Measurements from ENCODE around the gene ARHGAP24.

ARHGAP24 gene

DNA sequence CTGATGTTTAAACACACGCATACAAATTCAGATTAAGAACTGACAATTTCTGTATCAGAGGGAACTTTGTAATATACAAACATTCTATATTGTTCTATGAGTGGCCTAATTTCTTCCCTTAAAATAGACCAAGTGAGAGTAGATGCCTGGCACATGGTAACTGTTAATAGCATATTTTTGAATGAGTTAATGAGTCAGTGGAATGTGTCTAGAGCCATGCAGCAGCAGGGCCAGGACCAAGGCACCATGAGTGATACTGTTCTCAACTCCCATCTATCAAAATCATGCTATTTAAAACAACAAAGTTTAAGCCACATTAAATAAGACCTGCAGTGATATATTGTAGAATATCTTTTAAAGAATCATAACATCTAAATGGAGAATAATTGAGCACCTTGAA is 98.3 kb downstream of the ARHGAP24 start:
- DNase-seq (ENCODE audit: insufficient read length, low spot score), result no peak
- no peak for FAIRE-seq

DNA sequence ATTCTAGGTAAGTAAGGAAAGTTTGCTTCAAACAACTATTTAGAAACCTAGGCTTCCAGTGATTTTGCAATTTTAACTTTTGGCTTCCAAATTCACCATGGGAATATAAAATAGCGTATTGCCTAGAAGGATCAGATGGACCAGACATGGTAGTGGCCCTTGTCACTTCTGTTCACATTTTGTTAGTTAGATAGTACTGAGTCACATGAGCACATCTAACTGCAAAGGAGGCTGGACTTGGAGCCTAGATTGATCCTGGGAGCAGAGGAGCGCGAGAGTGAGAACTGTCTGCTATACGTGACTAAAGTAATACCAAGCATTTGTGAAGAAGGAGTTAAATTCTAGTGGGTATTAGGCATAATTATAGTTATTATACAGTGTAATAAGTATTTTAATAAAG is 102.4 kb downstream of the ARHGAP24 start:
- DNase-seq (ENCODE audit: insufficient read length, low spot score) (no peak), FAIRE-seq (no peak)

DNA sequence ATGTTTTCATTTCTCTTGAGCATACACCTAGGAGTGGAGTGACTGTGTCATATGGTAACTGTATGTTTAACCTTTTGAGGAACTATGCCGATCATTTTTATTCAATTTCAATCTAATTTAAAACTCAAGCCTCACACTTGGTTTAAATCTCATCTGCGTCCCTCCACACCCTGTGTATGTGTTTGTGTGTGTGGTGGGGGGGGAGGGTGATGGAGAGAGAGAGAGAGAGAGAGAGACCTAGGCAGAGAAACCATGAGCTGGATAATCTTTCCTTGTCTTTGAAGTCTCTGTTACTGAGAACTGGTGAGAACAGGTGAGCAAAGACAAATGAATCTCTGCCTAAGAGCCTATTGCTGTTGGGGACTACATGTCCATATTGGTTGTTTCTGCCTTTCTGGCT is 105.0 kb downstream of the ARHGAP24 start:
- DNase-seq (ENCODE audit: insufficient read length, low spot score) (no peak), FAIRE-seq (no peak)

DNA sequence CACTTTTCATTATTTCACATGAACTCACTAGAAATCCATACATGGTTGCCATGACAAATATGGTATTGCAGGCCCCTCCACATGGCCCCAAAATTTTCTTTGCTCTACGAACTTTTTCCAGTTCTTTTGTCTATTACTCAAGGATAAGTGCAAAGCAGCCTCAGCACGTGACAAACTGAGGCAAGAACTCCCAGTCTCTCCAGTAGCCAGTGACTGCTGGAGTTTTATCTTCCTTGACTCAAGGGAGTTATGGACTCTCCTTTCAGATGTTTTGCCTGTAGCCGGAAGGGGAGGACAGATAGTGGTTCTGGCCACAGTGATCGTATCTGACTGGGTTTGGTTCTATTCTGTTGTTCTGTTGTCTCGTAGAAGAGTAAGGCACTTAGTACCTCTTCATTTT is 105.5 kb downstream of the ARHGAP24 start:
- FAIRE-seq (no peak), DNase-seq (ENCODE audit: insufficient read length, low spot score) (no peak)

DNA sequence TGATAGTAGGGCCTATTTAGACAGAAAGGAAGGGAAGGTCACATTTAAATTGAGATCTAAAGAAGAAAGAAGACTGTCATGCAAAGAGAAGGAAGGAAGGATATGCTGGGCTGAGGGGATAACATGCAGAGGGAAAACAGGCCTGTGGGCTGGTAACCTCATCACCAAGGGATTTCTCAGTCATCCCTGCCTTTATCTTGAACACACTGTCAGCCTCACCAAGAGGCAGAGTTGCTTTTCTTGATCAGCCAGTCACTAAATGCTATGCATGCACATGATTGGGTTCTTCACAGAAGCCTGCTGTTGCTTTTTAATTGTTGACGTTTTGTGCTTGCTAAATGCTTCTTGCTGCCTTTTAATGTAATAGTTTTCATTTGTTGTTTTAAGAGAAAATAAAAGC is 113.0 kb downstream of the ARHGAP24 start:
- FAIRE-seq, result no peak
- DNase-seq (ENCODE audit: insufficient read length, low spot score), result no peak

DNA sequence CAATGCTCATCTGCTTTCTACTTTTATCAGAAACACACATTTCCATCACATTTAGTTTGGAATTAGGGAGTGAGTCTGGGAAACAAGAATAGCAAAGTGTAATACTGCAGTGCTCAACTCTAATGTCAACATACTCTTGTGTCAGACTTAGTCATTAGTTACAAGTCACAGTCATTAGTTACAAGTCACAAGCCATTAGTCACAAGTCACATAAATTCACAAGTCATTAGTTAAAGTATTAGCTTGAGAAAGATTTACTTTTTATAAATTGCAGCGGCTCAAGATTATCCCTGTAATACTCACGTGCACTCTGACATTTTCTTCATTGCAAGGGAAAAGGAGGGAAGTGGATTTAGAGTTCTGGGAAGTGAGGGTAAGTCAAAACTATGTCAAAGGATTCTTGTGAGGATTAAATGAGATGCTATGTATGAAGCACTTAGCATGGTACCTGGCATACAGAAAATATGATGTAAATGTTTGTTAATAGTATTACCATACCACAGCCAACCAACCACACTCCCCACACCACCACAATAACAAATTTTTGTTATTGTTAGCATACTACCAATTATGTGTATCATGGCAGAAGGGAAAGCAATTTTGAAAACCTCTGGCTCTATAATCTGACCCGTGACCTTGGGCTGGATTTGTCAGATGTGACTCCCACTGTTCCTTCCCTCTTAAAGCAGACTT is 116.6 kb downstream of the ARHGAP24 start:
- FAIRE-seq, result no peak

DNA sequence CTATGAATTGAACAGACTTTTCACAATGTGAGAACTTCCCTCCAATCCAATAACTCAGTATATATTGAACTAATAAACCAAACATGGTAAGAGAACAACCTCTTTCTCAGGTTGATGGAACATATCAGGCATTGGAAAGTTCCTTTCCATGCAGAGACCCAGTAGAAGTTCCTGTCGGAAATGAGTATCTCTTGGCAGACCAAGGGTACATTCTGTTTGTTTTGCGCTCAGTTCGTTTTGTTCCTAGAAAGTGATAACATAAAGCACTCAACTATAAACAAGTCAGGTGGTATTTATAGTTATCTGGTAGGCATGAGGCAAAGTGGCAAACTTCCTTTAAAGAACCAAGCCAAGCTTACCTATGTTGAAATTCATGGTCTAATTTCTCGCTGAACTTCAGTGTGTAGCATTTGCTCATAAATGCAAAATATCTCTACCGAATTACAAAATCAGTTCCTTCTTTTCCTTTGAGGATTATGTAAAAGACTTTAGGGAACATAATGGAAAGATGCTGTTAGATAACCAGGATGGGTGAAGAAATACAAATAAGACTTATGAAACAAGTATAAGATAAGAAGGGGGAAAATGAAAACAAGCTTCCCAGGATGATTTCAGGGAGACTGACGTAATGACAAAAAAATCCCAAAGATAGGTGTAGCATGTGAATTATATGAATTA is 120.3 kb downstream of the ARHGAP24 start:
- DNase-seq (ENCODE audit: insufficient read length, low spot score), result no peak
- no peak for FAIRE-seq

More for the DNA sequence above, 116.6 kb downstream of the ARHGAP24 start:
- DNase-seq (ENCODE audit: insufficient read length, low spot score), result no peak

DNA sequence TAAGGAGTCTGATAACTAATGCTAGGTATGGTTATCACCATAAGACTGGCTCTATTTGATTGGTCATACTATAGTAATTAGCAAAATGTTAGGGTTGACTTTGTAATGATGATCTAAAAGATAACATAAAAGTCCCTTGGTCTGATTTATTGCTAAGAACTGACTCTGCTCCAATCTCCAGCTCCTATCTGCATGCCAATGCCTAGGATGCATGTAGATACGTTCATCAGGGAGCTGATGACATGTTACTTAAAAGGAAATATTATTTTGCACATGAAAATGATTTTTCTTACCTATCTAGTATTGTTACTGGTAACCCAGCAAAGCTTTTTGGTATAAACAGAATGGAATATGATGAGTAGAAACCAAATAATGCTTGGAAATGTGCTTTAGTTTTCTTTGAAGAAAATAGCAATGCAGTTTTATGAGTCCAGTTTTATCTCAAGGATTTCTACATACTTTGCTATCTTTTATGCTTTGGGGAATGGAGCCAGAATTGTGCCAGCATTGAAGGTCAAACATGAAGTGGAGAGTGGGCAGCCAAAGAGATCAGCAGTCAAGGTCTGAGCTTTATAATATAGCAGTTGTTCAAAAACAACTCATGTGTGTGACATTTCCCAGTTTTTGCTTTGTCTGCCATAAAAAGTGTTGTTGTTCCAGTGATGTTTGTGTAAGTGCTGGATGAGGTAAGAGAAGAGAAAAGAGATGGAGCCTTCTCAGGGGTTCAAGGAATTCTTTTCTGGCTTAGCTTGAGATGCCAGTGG is 121.0 kb downstream of the ARHGAP24 start:
- DNase-seq (ENCODE audit: insufficient read length, low spot score), result no peak
- no peak for FAIRE-seq

DNA sequence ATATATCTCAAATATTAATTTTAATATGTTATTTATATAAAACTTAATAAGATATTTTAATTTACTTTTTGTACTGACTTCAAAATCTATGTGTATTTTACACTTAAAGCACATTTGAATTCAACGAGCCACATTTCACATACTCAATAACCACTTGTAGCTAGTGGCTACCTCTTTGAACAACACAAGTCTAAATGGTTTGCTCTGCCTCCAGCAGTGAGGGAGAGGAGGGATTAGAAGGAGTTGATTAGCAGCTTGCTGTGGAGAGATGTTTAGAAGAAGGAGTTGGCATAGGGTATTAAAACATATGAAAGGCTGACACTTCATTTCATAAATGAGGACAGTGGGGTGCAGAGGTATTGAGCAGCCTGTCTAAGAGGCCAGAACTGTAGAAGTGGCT is 124.0 kb downstream of the ARHGAP24 start:
- FAIRE-seq, result no peak
- no peak for DNase-seq (ENCODE audit: insufficient read length, low spot score)

DNA sequence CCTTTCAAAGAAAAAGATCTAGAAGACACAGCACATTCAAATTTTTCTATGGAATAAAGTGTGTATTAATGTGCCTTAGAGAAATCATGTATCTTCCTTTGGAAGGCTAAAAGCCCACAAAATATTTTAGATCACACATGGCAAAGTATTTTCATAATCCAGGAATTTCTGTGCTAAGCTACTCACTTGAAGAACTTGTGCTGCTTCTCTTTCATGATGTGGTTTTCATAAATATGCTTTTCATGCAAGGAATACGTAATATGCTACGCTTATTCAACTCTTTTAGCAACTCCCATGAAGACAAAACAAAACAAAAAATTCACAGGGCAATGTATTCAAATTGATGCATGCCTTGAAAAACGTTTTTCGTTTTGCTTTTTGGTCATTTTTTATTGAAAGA is 125.6 kb downstream of the ARHGAP24 start:
- FAIRE-seq (no peak), DNase-seq (ENCODE audit: insufficient read length, low spot score) (no peak)

DNA sequence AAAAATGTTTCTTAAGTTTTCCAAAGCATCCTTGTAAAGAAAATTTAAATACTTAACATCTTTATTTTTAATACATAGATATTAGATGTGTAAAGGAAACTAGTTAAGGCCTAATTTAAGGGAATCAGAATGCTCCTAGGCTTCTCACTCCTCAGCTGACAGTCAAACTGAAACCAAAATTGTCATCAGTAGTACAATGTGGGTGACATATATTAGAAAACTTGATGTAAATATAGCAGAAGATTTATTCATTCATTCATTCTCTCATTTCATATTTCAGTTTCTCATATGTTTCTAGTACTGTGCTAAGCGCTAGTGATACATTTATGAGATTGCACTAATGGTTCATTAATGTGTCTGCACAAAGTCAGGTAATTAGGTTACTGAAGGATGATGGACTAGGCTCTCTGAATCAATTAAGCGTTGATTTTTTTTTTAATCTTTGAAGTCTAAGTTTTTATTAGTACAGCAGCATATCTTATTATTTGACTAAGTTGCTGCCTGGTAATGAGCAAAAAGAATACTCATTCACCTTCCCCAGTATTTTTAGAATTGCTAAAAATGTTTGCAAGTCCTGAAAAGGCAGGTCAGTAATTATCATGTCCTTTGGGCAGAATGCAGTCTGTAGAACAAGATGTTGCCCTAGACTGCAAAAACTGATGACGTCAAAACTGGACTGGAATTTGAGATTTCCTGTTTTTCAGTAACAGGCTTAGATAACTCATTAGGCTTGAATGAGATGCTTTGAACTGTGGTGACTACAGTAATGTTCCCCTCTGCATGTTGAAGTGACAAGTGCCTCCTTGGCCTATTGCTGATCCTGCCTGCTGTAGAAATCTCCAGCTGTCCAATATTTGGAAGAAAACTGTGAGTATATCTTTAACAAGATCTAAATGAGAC is 128.7 kb downstream of the ARHGAP24 start:
- DNase-seq (ENCODE audit: insufficient read length, low spot score) (peak; percentile 2), FAIRE-seq (no peak)

DNA sequence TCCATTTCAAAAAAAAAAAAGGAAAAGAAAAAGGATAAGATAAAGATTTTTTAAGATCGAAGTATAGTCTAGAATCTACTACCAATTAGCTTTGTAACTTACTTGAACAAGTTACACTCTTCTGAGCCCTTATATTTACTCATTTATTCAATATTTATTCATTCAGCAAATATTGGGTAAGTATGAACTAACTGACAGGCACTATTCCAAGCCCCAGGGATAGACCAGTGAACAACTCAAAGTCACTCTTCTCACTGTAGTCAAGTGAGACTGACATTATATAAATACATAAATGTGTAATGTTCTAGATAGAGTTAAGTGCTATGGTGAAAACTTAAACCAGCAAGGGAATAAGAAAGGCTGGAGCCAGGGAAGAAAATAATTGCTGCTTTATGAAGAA is 131.6 kb downstream of the ARHGAP24 start:
- FAIRE-seq, result no peak
- no peak for DNase-seq (ENCODE audit: insufficient read length, low spot score)

DNA sequence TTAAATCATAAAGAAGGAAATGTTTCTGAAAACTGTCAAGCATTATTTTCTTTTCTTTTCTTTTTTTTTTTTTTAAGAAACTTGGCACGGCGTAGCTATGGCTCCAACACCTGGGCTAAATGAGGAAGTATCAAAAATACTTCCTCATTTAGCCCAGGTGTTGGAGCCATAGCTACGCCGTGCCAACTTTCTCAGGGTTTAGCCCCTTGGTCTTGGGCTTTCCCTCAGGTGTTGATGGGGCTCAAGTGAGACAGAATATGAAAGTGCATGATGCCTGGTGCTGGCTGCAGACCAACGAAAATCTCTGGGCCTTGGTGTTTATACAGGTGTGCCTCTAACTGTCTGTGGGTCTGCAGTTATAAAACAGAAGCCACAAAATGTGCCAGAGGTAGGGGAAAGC is 132.7 kb downstream of the ARHGAP24 start:
- DNase-seq (ENCODE audit: insufficient read length, low spot score), result no peak
- FAIRE-seq, result no peak

DNA sequence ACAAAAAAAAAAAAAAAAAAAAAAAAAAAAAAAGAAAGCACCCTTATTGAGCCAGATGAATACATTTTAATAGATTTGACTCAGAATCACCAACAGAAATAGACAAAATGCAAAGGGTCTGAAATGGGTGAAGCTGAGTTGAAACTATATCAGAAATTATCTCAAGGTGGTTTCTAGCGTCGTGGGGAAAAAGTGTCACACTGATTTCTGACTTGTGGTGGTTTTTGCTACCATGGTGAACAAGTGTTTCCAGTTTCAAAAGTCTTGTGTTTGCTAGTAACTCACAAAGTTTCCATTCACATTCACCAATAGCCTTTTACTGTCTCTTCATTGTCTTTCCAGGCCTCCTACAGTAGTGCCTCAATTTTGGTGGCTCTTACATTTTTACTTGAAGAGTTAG is 135.5 kb downstream of the ARHGAP24 start:
- FAIRE-seq (no peak), DNase-seq (ENCODE audit: insufficient read length, low spot score) (no peak)

DNA sequence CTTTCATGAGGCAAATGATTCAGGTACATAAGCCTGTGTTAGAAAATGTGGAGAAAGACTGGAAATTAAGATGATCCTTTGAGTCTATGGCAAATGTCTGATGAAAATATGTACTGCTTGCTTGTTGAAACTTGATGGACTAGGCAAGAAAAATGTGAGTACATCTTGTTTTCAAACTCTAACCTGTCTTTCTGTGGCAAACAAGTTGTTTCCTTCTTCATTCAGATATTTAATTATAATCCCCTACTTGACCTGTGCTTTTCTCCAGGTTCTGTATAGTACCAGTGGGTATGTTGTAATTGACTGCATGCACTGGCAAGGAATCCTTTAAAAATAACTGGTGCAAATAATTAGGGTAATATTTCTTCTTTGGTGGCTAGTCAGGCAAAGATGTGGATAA is 136.7 kb downstream of the ARHGAP24 start:
- no peak for FAIRE-seq

DNA sequence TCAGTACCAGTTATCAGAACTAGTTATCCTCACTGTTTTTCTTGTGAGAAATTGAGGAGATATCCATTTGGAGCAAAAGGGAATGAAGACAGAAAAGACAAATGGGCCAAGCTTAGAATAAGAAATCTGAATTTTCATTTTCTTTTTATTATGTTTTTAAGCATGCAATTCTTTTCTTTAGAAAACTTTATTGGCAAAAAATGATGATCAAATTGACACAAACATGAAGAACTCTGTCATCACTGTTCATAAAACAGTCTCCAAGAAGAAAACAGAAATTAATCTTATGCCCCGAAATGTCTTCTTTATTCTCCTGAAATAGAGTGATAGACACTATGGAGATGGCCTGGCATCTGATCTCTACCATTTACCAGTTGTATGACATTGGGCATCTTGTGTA is 139.0 kb downstream of the ARHGAP24 start:
- no peak for DNase-seq (ENCODE audit: insufficient read length, low spot score)
- FAIRE-seq, result no peak

More for the DNA sequence above, 136.7 kb downstream of the ARHGAP24 start:
- no peak for DNase-seq (ENCODE audit: insufficient read length, low spot score)

DNA sequence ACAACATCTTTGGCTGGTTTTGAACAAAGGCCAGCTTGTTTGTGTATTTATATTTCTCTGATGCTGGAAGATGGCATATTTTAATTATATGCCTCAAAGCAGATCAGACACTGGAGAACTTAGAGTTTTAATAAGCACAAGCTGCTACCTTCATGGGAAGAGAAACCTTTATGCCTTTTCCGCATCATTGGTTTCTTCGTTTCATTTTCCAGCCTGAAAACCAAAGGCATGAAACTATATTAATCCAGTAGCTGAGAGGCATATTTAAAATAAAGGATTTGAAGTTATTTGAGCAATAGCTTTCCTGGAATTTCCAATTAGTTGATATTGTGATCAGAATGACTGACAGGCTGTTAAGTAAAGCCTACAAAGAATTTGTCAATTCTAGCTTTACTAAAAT is 141.0 kb downstream of the ARHGAP24 start:
- FAIRE-seq, result no peak

DNA sequence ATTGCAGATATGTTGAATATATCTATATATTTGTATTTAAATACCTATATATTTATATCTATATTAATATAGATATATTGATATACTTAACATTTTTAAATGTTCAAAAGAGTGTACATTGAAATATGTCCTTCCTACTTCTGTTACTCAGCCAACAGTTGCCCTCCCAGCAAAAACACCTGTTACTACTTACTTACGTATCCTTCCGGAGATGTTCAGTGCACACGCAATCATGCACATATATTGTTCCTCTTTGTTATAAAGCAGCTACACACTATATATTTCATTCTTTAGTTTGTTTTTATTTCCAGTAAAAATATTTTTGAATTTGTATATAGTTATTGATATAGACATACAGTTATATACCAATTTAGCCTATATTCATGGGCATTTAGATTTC is 142.3 kb downstream of the ARHGAP24 start:
- DNase-seq (ENCODE audit: insufficient read length, low spot score) (no peak), FAIRE-seq (no peak)

More for the DNA sequence above, 141.0 kb downstream of the ARHGAP24 start:
- DNase-seq (ENCODE audit: insufficient read length, low spot score), result no peak

DNA sequence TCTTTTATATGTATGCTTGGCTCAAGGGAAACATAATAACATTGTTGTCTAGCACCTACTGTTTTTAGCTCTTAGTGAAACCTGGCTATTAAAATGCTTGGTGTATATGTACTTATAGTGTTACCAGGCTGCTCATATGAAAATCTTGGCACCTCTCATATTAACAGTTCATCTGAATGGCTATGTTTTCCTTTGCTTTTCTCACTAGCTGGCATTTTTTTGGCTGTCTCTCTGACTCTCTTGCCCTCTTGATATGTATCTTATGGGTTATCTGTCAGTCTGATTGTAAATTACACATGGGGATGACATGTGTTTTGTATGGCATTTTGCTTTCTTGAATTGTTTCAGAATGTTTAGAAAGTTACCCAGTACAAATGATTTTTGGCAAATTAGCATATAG is 158.0 kb downstream of the ARHGAP24 start:
- no peak for DNase-seq (ENCODE audit: insufficient read length, low spot score)
- FAIRE-seq, result no peak

DNA sequence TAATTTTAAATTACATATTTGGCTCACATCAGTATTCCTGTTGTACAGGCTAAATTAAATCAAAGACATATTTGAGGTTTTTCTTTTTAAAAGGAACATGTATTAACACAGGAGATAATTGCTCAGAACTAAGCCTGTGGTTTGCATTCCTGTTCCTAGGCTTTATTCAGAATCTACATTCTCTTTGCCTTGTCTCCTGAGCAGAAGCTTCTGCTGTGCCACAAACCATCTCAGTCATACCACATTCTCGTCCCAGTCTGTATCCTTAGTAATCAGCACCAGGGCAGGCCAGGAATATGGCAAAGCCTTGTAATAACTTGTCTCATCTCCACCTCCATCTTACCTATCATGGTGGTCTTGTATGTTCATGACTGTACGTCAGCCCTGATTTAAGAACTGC is 162.8 kb downstream of the ARHGAP24 start:
- no peak for FAIRE-seq
- no peak for DNase-seq (ENCODE audit: insufficient read length, low spot score)

DNA sequence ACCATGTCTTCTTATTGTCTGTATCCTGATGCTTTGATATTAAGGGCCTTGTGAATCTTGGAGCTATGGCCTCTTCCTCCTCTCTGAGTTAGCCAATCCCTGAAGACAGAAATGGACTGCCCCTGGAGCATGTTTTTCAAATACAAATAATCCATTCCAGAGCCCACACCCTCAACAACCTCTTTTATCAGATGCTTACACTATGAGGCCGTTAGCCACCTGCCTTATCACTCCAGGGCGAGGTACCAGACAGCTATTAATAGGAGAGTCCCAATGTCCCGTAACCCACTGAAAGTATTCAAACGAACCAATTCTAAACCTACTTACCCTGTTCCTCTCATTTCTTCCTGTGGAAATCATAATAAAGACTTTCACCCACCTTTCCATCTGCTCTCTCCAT is 165.0 kb downstream of the ARHGAP24 start:
- FAIRE-seq (no peak), DNase-seq (ENCODE audit: insufficient read length, low spot score) (no peak)

Measured in HTR-8/SVneo (cell line).